ENCODE measurements around the gene RELCH.

DNA sequence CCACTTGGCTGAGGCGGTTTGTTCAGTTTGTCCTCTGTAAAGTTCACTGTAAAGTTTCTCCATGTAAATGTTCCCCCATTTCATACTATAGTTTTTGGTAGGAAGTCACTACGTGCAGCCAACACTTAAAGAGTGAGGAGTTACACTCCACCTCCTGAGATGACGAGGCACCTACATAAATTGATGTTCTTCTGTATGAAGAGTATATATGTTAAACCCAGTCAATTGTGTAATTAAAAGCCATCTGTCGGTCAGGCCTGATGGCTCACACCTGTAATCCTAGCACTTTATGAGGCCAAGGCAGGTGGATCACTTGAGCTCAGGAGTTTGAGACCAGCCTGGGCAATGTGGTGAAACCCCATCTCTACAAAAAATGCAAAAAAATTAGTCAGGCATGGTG lies 7.8 kb upstream of the RELCH start:
- TF ChIP-seq, protein P1, sequence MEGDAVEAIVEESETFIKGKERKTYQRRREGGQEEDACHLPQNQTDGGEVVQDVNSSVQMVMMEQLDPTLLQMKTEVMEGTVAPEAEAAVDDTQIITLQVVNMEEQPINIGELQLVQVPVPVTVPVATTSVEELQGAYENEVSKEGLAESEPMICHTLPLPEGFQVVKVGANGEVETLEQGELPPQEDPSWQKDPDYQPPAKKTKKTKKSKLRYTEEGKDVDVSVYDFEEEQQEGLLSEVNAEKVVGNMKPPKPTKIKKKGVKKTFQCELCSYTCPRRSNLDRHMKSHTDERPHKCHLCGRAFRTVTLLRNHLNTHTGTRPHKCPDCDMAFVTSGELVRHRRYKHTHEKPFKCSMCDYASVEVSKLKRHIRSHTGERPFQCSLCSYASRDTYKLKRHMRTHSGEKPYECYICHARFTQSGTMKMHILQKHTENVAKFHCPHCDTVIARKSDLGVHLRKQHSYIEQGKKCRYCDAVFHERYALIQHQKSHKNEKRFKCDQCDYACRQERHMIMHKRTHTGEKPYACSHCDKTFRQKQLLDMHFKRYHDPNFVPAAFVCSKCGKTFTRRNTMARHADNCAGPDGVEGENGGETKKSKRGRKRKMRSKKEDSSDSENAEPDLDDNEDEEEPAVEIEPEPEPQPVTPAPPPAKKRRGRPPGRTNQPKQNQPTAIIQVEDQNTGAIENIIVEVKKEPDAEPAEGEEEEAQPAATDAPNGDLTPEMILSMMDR (IDR thresholded peaks at IDR 0.05; ENCODE audit: low read depth, low read length, poor library complexity, severe bottlenecking), result no peak
- TF ChIP-seq EZH2phosphoT487 (IDR thresholded peaks at IDR 0.05; ENCODE audit: borderline replicate concordance, low read length), result no peak

Measured in DOHH2 (cell line).